AG04450 (cell line): ENCODE data around the gene TMEM53. TPM values are rescaled to one million over a fixed set of nuclear protein-coding genes. Genes with fewer than 3 reads are reported as not detected.

ENCODE experiments used
- CTCF ChIA-PET: fragments of 300-600, 350-600 bp; formaldehyde crosslinking; extraction: SDS; loops from one replicate; lab custom pipeline; 2022; ENCODE audit warnings: antibody characterized with exemption, inconsistent platforms; lab: Charles Lee
- POLR2A ChIA-PET: fragments of 350-600 bp; formaldehyde crosslinking; extraction: SDS; loops from one replicate; lab custom pipeline; 2021; ENCODE audit warnings: antibody characterized with exemption, inconsistent platforms; lab: Yijun Ruan, JAX
- DNase-seq: peaks from one replicate; pipeline ENCODE4 v3.0.0-alpha.2; 2011; ENCODE audit warnings: low read depth, low spot score
- H3K27ac ChIP-seq: one replicate; pipeline ENCODE4 v1.5.1; 2012; ENCODE audit warnings: low read depth, low read length, control low read depth
- H3K27me3 ChIP-seq: one replicate; pipeline ENCODE4 v1.6.0; 2012; ENCODE audit warnings: low read length; ENCODE audit not compliant: control insufficient read depth, insufficient read depth
- H3K4me3 ChIP-seq: 2 replicates; pipeline ENCODE4 v1.5.1; 2011; ENCODE audit warnings: mild to moderate bottlenecking, low read depth, low read length, control low read depth
- H3K9me3 ChIP-seq: 2 replicates; pipeline ENCODE4 v1.5.1; 2012; ENCODE audit warnings: low read length; ENCODE audit not compliant: control insufficient read depth, insufficient read depth
- CTCF ChIP-seq: IDR thresholded peaks from 2 replicates; pipeline ENCODE4 v1.5.1; 2011; ENCODE audit warnings: low read depth, low read length, control low read depth, inconsistent platforms
- polyA plus RNA-seq: library from polyadenylated mRNA; depleted of rRNA; stranded (reverse); fragments of >200 nt; gene quantifications from 2 replicates; pipeline ENCODE4 v1.2.3, GENCODE V29; 2011

The TMEM53 gene
- polyA plus RNA-seq, 1 experiment = 4.4 TPM

GRCh38 chr1:44642255-44642654 is 32.0 kb downstream of the TMEM53 start:
- no peak overlapping the region for H3K27ac ChIP-seq
- H3K4me3 ChIP-seq = no peak overlapping the region
- ChIA-PET POLR2A (interaction anchor here (2.9 kb wide), 1 partner anchor 9 kb away, joined by 13 read pairs; no protein-coding TSS in a partner anchor), CTCF (interaction anchor here (1.3 to 3.6 kb wide), 2 partner anchors 10 to 264 kb away, joined by 3 to 21 read pairs; no protein-coding TSS in a partner anchor)
- H3K9me3 ChIP-seq = no peaks in the 10 kb centered on the region
- DNase-seq = no peak
- TF ChIP-seq CTCF = no peak
- no peaks in the 10 kb centered on the region for H3K27me3 ChIP-seq

GRCh38 chr1:44641126-44642102 is 32.9 kb downstream of the TMEM53 start:
- Histone ChIP-seq H3K27ac (no peak overlapping the region), H3K9me3 (no peaks in the 10 kb centered on the region), H3K27me3 (no peaks in the 10 kb centered on the region), H3K4me3 (no peak overlapping the region)
- DNase-seq = no peak
- ChIA-PET CTCF (interaction anchor here (1.3 to 4.7 kb wide), 3 partner anchors 11 to 263 kb away, joined by 3 to 21 read pairs (median 19); no protein-coding TSS in a partner anchor), POLR2A (interaction anchor here (2.9 kb wide), 1 partner anchor 9 kb away, joined by 13 read pairs; no protein-coding TSS in a partner anchor)
- TF ChIP-seq CTCF = no peak

- no peak for TF ChIP-seq CTCF
- ChIA-PET POLR2A (interaction anchor here (2.9 kb wide), 1 partner anchor 8 kb away, joined by 13 read pairs; no protein-coding TSS in a partner anchor), CTCF (interaction anchor here (2.2 to 4.7 kb wide), 2 partner anchors 12 to 32 kb away, joined by 5 to 19 read pairs; no protein-coding TSS in a partner anchor)
- Histone ChIP-seq H3K27ac (no peak overlapping the region), H3K27me3 (no peaks in the 10 kb centered on the region), H3K9me3 (no peaks in the 10 kb centered on the region), H3K4me3 (no peak overlapping the region)
- DNase-seq = no peak
These were observed 34.0 kb downstream of the TMEM53 start for GRCh38 chr1:44640200-44640853.

GRCh38 chr1:44637702-44638411 is 36.4 kb downstream of the TMEM53 start:
- no peak overlapping the region for H3K27ac ChIP-seq
- no peaks in the 10 kb centered on the region for H3K9me3 ChIP-seq
- H3K27me3 ChIP-seq = no peaks in the 10 kb centered on the region
- ChIA-PET CTCF (interaction anchor here (4.7 kb wide), 1 partner anchor 15 kb away, joined by 19 read pairs; no protein-coding TSS in a partner anchor), POLR2A (interaction anchor here (0.9 kb wide), 1 partner anchor 9 kb away, joined by 3 read pairs; no protein-coding TSS in a partner anchor)
- TF ChIP-seq CTCF = no peak
- H3K4me3 ChIP-seq = no peak overlapping the region
- no peak for DNase-seq
